Mesendoderm (in vitro differentiated cells): ENCODE data around the gene ZNF239.
"Not testable (repeated sequence)": the region's sequence is repeated elsewhere in the genome, so short reads cannot be mapped to it uniquely, and the experiment has no call there.

Experiments
- DNase-seq: peaks from one replicate; pipeline ENCODE4 v3.0.0; 2013
- H2AK5ac ChIP-seq: 2 replicates; pipeline ENCODE4 v1.6.1; 2013; ENCODE audit warnings: low read length, inconsistent platforms
- H2BK120ac ChIP-seq: 2 replicates; pipeline ENCODE4 v1.6.1; 2013; ENCODE audit warnings: low read depth, mild to moderate bottlenecking, low read length, moderate library complexity, mixed read lengths
- H2BK15ac ChIP-seq: replicated peaks from 2 replicates; pipeline ENCODE4 v1.6.1; 2013; ENCODE audit warnings: low read depth, mild to moderate bottlenecking, moderate library complexity
- H2BK5ac ChIP-seq: 2 replicates; pipeline ENCODE4 v1.6.1; 2013; ENCODE audit warnings: low read length, inconsistent platforms
- H3K18ac ChIP-seq: 2 replicates; pipeline ENCODE4 v1.6.1; 2013; ENCODE audit warnings: mild to moderate bottlenecking, low read length, mixed read lengths
- H3K23ac ChIP-seq: one replicate; pipeline ENCODE4 v1.6.1; 2013; ENCODE audit warnings: low read length
- H3K27ac ChIP-seq: 2 replicates; pipeline ENCODE4 v1.5.1; 2013; ENCODE audit warnings: low read depth, mild to moderate bottlenecking, inconsistent platforms, low read length, moderate library complexity
- H3K27me3 ChIP-seq: 2 replicates; pipeline ENCODE4 v1.6.1; 2013; ENCODE audit warnings: low read length, control low read depth, mild to moderate bottlenecking, inconsistent platforms; ENCODE audit not compliant: insufficient read depth, poor library complexity
- H3K36me3 ChIP-seq: 2 replicates; pipeline ENCODE4 v1.6.1; 2013; ENCODE audit warnings: low read length, inconsistent platforms; ENCODE audit not compliant: control insufficient read depth, insufficient read depth
- H3K4ac ChIP-seq: one replicate; pipeline ENCODE4 v1.6.1; 2013; ENCODE audit warnings: low read depth, mild to moderate bottlenecking, low read length, moderate library complexity
- H3K4me1 ChIP-seq: 2 replicates; pipeline ENCODE4 v1.6.1; 2013; ENCODE audit warnings: low read depth, low read length, inconsistent platforms; ENCODE audit not compliant: control insufficient read depth
- H3K4me2 ChIP-seq: 2 replicates; pipeline ENCODE4 v1.6.1; 2013; ENCODE audit warnings: low read length
- H3K4me3 ChIP-seq: 2 replicates; pipeline ENCODE4 v1.5.1; 2013; ENCODE audit warnings: mild to moderate bottlenecking, low read length
- H3K56ac ChIP-seq: one replicate; pipeline ENCODE4 v1.6.1; 2013; ENCODE audit warnings: low read length
- H3K79me1 ChIP-seq: 2 replicates; pipeline ENCODE4 v1.6.1; 2013; ENCODE audit warnings: low read length, inconsistent platforms
- H3K79me2 ChIP-seq: 2 replicates; pipeline ENCODE4 v1.6.1; 2013; ENCODE audit warnings: mild to moderate bottlenecking, low read length; ENCODE audit not compliant: control insufficient read depth, insufficient read depth
- H3K9ac ChIP-seq: 2 replicates; pipeline ENCODE4 v1.6.1; 2013; ENCODE audit warnings: low read length, inconsistent platforms
- H4K5ac ChIP-seq: one replicate; pipeline ENCODE4 v1.6.1; 2013; ENCODE audit warnings: low read length
- H4K8ac ChIP-seq: one replicate; pipeline ENCODE4 v1.6.1; 2013; ENCODE audit warnings: low read depth, mild to moderate bottlenecking, control low read depth, low read length, moderate library complexity
- WGBS: extraction: QIAGEN DNeasy Blood & Tissue Kit; methylation state at CpG from one replicate; pipeline ENCODE4 v1.1.7; 2013; ENCODE audit warnings: low lambda C conversion rate, missing lambda C conversion rate; ENCODE audit not compliant: insufficient coverage; ENCODE audit errors: extremely low coverage; 5-methylcytosine and 5-hydroxymethylcytosine counted together

ZNF239 gene

GRCh38 chr10:43610636-43611035 is 36.2 kb upstream of the ZNF239 start:
- Histone ChIP-seq H2AK5ac (no peak overlapping the region), H2BK5ac (no peak overlapping the region), H3K9ac (no peak overlapping the region), H3K18ac (no peak overlapping the region), H4K5ac (no peak overlapping the region), H3K79me2 (no peaks in the 10 kb centered on the region), H3K27ac (no peak overlapping the region), H3K4me1 (no peaks in the 10 kb centered on the region), H3K36me3 (no peaks in the 10 kb centered on the region), H3K4ac (no peak overlapping the region), H4K8ac (no peak overlapping the region), H3K27me3 (no peaks in the 10 kb centered on the region), H3K23ac (no peak overlapping the region), H2BK15ac (no peak overlapping the region), H3K79me1 (no peaks in the 10 kb centered on the region), H3K4me2 (no peak overlapping the region), H3K56ac (no peak overlapping the region), H2BK120ac (no peak overlapping the region), H3K4me3 (no peak overlapping the region)
- no peak for DNase-seq

- Histone ChIP-seq H2BK5ac (no peak overlapping the region), H3K27ac (no peak overlapping the region), H3K4me1 (no peaks in the 10 kb centered on the region), H3K23ac (no peak overlapping the region), H3K36me3 (no peaks in the 10 kb centered on the region), H4K8ac (no peak overlapping the region), H3K27me3 (no peaks in the 10 kb centered on the region), H3K4me3 (no peak overlapping the region), H3K18ac (no peak overlapping the region), H2BK15ac (no peak overlapping the region), H3K4me2 (no peak overlapping the region), H4K5ac (no peak overlapping the region), H3K79me2 (no peaks in the 10 kb centered on the region), H3K56ac (peak overlapping the region; percentile 90), H2AK5ac (no peak overlapping the region), H3K9ac (peak overlapping the region; percentile 72), H3K79me1 (no peaks in the 10 kb centered on the region), H2BK120ac (no peak overlapping the region), H3K4ac (no peak overlapping the region)
- no CpG with 5 or more reads among the region's 10 CpGs for WGBS
- DNase-seq = no peak
Observed at GRCh38 chr10:43607199-43607573, 32.8 kb upstream of the ZNF239 start.

- H2BK5ac ChIP-seq = no peak within 1 kb of the TSS
- peak within 1 kb of the TSS; percentile 90 for H3K56ac ChIP-seq
- no peaks in the 10 kb centered on the region for H3K36me3 ChIP-seq
- H3K79me1 ChIP-seq = no peaks in the 10 kb centered on the region
- no peak within 1 kb of the TSS for H4K8ac ChIP-seq
- no peaks in the 10 kb centered on the region for H3K79me2 ChIP-seq
- H4K5ac ChIP-seq = no peak within 1 kb of the TSS
- peak within 1 kb of the TSS; percentile 6 for H3K18ac ChIP-seq
- no peak within 1 kb of the TSS for H3K23ac ChIP-seq
- no CpG with 5 or more reads among the region's 58 CpGs for WGBS
- H3K9ac ChIP-seq = peak within 1 kb of the TSS; percentile 72
- peak within 1 kb of the TSS; percentile 78 for H3K4me2 ChIP-seq
- no peak within 1 kb of the TSS for H3K27ac ChIP-seq
- no peak within 1 kb of the TSS for H2BK15ac ChIP-seq
- no peaks in the 10 kb centered on the region for H3K27me3 ChIP-seq
- DNase-seq = peak; percentile 82
- H3K4me3 ChIP-seq = peak within 1 kb of the TSS; percentile 50
- H2BK120ac ChIP-seq = no peak within 1 kb of the TSS
- H3K4me1 ChIP-seq = no peaks in the 10 kb centered on the region
- H2AK5ac ChIP-seq = no peak within 1 kb of the TSS
- no peak within 1 kb of the TSS for H3K4ac ChIP-seq
Observed at GRCh38 chr10:43606323-43607198, 32.1 kb upstream of the ZNF239 start, which contains the start of gene ZNF485. ZNF485 (plus strand) TSS chr10:43606438; CDS start chr10:43607051, 613 bp downstream.

GRCh38 chr10:43605850-43606322 is 31.5 kb upstream of the ZNF239 start:
- H3K9ac ChIP-seq = no peak overlapping the region
- no peak overlapping the region for H2BK120ac ChIP-seq
- no peak for DNase-seq
- no peak overlapping the region for H2AK5ac ChIP-seq
- no peak overlapping the region for H3K4ac ChIP-seq
- no peak overlapping the region for H3K23ac ChIP-seq
- no peaks in the 10 kb centered on the region for H3K36me3 ChIP-seq
- no peak overlapping the region for H2BK5ac ChIP-seq
- no peak overlapping the region for H3K27ac ChIP-seq
- no peaks in the 10 kb centered on the region for H3K79me1 ChIP-seq
- no peak overlapping the region for H4K8ac ChIP-seq
- H3K79me2 ChIP-seq = no peaks in the 10 kb centered on the region
- no peak overlapping the region for H2BK15ac ChIP-seq
- H3K18ac ChIP-seq = no peak overlapping the region
- no CpG with 5 or more reads among the region's 12 CpGs for WGBS
- no peak overlapping the region for H3K56ac ChIP-seq
- no peaks in the 10 kb centered on the region for H3K4me1 ChIP-seq
- no peaks in the 10 kb centered on the region for H3K27me3 ChIP-seq
- H4K5ac ChIP-seq = no peak overlapping the region
- no peak overlapping the region for H3K4me3 ChIP-seq
- H3K4me2 ChIP-seq = no peak overlapping the region

- H3K79me1 ChIP-seq, H3K9ac ChIP-seq, H2BK120ac ChIP-seq, H3K36me3 ChIP-seq, H2BK15ac ChIP-seq, H4K5ac ChIP-seq, H3K56ac ChIP-seq, H3K18ac ChIP-seq, H3K4me1 ChIP-seq, H2AK5ac ChIP-seq, H3K27ac ChIP-seq, H3K4me2 ChIP-seq, H3K79me2 ChIP-seq, H3K23ac ChIP-seq, H3K4ac ChIP-seq, H2BK5ac ChIP-seq, H3K27me3 ChIP-seq, H4K8ac ChIP-seq, H3K4me3 ChIP-seq, DNase-seq: not testable (repeated sequence)
- whole genome bisulfite sequencing = no CpG with 5 or more reads among the region's 6 CpGs
Observed at GRCh38 chr10:43601576-43601975, 27.2 kb upstream of the ZNF239 start.
